ENCODE results near the gene GRIA3. TPM values are rescaled to one million over a fixed set of nuclear protein-coding genes. Genes with fewer than 3 reads are reported as not detected.

Gene GRIA3
- polyA plus RNA-seq, 1 of the 3 experiments (the other 2 are of a cell fraction), result 0.15 TPM

DNA sequence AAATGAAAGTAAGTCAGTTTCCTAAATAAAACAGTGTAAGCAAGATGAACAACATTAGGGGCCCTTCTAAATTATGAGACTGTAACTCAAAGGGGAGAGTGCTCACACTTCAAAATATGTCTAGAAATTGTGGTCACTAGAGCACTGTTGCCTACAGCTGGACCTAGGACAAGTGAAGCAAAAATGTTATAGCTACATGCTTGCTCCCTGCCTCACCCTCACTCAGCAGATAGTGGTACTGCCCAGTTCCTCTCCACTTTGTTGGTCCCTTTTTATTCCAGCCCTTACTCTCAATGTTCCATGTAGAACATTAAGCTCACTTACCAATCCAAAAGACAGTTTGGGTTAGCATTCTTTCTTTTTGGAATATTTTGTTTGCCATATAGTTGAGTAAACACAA is 147.3 kb downstream of the GRIA3 start (continued):
- TF ChIP-seq, protein P1, sequence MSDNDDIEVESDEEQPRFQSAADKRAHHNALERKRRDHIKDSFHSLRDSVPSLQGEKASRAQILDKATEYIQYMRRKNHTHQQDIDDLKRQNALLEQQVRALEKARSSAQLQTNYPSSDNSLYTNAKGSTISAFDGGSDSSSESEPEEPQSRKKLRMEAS (IDR thresholded peaks at IDR 0.05; ENCODE audit: low read depth), result no peak
- TF ChIP-seq RFX5 (IDR thresholded peaks at IDR 0.05; ENCODE audit: low read length) (no peak), EP300 (IDR thresholded peaks at IDR 0.05; ENCODE audit: borderline replicate concordance in 1 of 2, low read depth in 1 of 2, low read length in 1 of 2) (no peak), NFIC (IDR thresholded peaks at IDR 0.05; ENCODE audit: borderline replicate concordance) (no peak), SIN3A (IDR thresholded peaks at IDR 0.05; ENCODE audit: borderline replicate concordance, low read depth, low read length) (no peak), MEF2A (IDR thresholded peaks at IDR 0.05; ENCODE audit: borderline replicate concordance, low read depth) (no peak), NRF1 (IDR thresholded peaks at IDR 0.05; ENCODE audit: low read depth, low read length) (no peak)

DNA sequence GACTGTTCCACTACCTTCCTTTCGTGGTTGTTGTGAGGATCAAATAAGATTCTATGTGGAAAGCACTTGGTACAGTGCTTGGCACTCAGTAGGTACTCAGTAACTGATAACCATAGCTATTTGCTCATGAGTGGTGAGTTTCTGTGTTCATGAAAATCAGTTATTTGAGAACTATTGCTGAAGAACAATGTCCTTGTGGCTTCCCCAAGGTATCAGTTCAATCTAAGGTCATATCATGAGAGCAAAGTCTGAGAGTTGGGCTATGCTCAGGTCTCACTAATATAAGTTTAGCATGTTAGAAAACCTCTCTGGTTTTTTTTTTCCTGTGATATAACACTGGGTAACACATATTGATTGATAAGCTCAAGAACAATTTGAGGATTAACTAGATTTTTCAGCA is 147.8 kb downstream of the GRIA3 start:
- Histone ChIP-seq H3K9me3 (no peaks in the 10 kb centered on the region), H3K79me2 (ENCODE audit: insufficient read depth) (no peaks in the 10 kb centered on the region), H3K4me2 (no peak overlapping the region), H3K36me3 (replicated peaks in 1 of 2; ENCODE audit: control insufficient read depth in 1 of 2, insufficient read depth in 2 of 2, low read length in 1 of 2) (no peaks in the 10 kb centered on the region), H3K27me3 (ENCODE audit: insufficient read depth) (no peaks in the 10 kb centered on the region), H3K27ac (ENCODE audit: low read depth in 2 of 2, low read length in 1 of 2) (no peak overlapping the region), H3K9me2 (no peaks in the 10 kb centered on the region), H3K4me3 (ENCODE audit: low read depth in 2 of 2, low read length in 1 of 2) (no peak overlapping the region), H2AFZ (ENCODE audit: low read depth) (no peak overlapping the region), H3F3A (replicated peaks; ENCODE audit: insufficient read depth) (no peaks in the 10 kb centered on the region), H3K9ac (no peak overlapping the region), H4K20me1 (ENCODE audit: insufficient read depth) (no peaks in the 10 kb centered on the region), H3K4me1 (ENCODE audit: control insufficient read depth in 1 of 2, insufficient read depth in 2 of 2, low read depth in 1 of 2, low read length in 1 of 2) (no peaks in the 10 kb centered on the region)
- CTCF ChIA-PET, result interaction anchor here (1.2 kb wide), 1 partner anchor 11 kb away, joined by 4 read pairs; no protein-coding TSS in a partner anchor
- TF ChIP-seq SMC3 (IDR thresholded peaks at IDR 0.05; ENCODE audit: low read depth, low read length), result no peak
- TF ChIP-seq, protein P2, sequence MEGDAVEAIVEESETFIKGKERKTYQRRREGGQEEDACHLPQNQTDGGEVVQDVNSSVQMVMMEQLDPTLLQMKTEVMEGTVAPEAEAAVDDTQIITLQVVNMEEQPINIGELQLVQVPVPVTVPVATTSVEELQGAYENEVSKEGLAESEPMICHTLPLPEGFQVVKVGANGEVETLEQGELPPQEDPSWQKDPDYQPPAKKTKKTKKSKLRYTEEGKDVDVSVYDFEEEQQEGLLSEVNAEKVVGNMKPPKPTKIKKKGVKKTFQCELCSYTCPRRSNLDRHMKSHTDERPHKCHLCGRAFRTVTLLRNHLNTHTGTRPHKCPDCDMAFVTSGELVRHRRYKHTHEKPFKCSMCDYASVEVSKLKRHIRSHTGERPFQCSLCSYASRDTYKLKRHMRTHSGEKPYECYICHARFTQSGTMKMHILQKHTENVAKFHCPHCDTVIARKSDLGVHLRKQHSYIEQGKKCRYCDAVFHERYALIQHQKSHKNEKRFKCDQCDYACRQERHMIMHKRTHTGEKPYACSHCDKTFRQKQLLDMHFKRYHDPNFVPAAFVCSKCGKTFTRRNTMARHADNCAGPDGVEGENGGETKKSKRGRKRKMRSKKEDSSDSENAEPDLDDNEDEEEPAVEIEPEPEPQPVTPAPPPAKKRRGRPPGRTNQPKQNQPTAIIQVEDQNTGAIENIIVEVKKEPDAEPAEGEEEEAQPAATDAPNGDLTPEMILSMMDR (IDR thresholded peaks at IDR 0.05), result no peak
- no peak for TF ChIP-seq NFIC (IDR thresholded peaks at IDR 0.05; ENCODE audit: borderline replicate concordance)
- TF ChIP-seq, protein P3, sequence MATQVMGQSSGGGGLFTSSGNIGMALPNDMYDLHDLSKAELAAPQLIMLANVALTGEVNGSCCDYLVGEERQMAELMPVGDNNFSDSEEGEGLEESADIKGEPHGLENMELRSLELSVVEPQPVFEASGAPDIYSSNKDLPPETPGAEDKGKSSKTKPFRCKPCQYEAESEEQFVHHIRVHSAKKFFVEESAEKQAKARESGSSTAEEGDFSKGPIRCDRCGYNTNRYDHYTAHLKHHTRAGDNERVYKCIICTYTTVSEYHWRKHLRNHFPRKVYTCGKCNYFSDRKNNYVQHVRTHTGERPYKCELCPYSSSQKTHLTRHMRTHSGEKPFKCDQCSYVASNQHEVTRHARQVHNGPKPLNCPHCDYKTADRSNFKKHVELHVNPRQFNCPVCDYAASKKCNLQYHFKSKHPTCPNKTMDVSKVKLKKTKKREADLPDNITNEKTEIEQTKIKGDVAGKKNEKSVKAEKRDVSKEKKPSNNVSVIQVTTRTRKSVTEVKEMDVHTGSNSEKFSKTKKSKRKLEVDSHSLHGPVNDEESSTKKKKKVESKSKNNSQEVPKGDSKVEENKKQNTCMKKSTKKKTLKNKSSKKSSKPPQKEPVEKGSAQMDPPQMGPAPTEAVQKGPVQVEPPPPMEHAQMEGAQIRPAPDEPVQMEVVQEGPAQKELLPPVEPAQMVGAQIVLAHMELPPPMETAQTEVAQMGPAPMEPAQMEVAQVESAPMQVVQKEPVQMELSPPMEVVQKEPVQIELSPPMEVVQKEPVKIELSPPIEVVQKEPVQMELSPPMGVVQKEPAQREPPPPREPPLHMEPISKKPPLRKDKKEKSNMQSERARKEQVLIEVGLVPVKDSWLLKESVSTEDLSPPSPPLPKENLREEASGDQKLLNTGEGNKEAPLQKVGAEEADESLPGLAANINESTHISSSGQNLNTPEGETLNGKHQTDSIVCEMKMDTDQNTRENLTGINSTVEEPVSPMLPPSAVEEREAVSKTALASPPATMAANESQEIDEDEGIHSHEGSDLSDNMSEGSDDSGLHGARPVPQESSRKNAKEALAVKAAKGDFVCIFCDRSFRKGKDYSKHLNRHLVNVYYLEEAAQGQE (IDR thresholded peaks at IDR 0.05; ENCODE audit: low read depth, low read length), result no peak
- TF ChIP-seq MEF2A (IDR thresholded peaks at IDR 0.05; ENCODE audit: borderline replicate concordance, low read depth), result no peak
- no peak for TF ChIP-seq GABPA (IDR thresholded peaks at IDR 0.05; ENCODE audit: low read depth)
- no peak for TF ChIP-seq RAD21 (IDR thresholded peaks at IDR 0.05; ENCODE audit: low read length)
- no peak for TF ChIP-seq GATA2 (CRISPR knock-in tag; IDR thresholded peaks at IDR 0.05)
- WGBS (ENCODE audit: low lambda C conversion rate), result 12% methylated on average over 1 of the region's 1 CpG
- POLR2A ChIA-PET, result no interaction called here
- no peak for DNase-seq
